ENCODE measurements around the gene HES7.

GRCh38 chr17:8095361-8095760, 28.5 kb downstream of the HES7 start:
- no peak for TF ChIP-seq POLR2A (IDR thresholded peaks at IDR 0.05; ENCODE audit: low read length)
- no peak for TF ChIP-seq GATA1 (IDR thresholded peaks at IDR 0.05; ENCODE audit: low read depth, low read length)
